Measurements from ENCODE around the gene TRIOBP. TPM values are rescaled to one million over a fixed set of nuclear protein-coding genes. Genes with fewer than 3 reads are reported as not detected.

The TRIOBP gene
- total and polyA plus RNA-seq, 2 of the 13 experiments (the other 11 are each of a cell fraction or from before 2014, with no cell fraction given) = 6.1 to 15.4 TPM

DNA sequence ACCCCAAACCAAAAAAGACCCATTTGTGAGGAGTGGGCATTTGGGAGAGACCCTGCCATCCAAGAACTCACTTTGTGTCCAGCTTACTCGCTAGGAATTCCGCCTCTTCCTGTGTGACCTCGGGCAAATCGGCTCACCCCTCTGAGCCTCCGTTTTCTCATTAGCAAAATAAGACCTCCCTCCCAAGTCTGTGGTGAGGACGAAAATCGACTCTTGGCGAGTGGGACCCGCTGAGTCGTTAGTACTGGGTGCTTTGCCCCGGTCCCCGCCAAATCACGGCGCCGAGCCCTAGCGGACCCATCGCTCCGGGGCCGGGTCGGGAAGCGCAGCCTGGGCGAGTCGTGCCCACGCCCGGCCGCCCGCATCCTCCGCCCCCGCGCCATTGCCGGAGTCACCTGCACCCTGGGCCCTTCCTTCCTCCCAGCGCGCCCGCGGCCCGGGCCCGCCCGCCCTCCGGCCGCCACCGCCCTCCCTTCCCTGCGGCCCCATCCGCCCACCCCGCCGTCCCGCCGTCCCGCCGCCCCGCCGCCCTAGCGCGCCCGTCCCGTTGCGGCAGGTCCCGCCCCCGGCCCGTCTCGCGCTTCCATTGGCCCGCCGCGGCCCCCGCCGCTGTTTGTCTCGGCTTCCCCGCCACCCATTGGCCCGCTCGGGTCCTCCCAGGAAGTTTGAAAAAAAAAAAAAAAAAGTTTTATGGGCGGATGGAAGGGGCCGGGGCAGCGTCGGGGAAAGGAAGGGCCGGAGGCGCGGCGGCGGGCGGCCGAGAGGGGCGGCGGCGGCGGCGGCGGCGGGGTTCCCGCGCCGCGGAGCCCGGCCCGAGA, 48.9 kb downstream of the TRIOBP start (continued):
- TF ChIP-seq, protein P1, sequence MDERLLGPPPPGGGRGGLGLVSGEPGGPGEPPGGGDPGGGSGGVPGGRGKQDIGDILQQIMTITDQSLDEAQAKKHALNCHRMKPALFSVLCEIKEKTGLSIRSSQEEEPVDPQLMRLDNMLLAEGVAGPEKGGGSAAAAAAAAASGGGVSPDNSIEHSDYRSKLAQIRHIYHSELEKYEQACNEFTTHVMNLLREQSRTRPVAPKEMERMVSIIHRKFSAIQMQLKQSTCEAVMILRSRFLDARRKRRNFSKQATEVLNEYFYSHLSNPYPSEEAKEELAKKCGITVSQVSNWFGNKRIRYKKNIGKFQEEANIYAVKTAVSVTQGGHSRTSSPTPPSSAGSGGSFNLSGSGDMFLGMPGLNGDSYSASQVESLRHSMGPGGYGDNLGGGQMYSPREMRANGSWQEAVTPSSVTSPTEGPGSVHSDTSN (CRISPR knock-in tag; IDR thresholded peaks at IDR 0.05) = peak; percentile 63
- TF ChIP-seq, protein P2, sequence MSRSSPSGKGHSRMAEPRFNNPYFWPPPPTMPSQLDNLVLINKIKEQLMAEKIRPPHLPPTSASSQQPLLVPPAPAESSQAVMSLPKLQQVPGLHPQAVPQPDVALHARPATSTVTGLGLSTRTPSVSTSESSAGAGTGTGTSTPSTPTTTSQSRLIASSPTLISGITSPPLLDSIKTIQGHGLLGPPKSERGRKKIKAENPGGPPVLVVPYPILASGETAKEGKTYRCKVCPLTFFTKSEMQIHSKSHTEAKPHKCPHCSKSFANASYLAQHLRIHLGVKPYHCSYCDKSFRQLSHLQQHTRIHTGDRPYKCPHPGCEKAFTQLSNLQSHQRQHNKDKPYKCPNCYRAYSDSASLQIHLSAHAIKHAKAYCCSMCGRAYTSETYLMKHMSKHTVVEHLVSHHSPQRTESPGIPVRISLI (CRISPR knock-in tag; IDR thresholded peaks at IDR 0.05; ENCODE audit: borderline replicate concordance) = peak; percentile 88
- TF ChIP-seq SMARCC2 (IDR thresholded peaks at IDR 0.05) = no peak
- TF ChIP-seq, protein P3, sequence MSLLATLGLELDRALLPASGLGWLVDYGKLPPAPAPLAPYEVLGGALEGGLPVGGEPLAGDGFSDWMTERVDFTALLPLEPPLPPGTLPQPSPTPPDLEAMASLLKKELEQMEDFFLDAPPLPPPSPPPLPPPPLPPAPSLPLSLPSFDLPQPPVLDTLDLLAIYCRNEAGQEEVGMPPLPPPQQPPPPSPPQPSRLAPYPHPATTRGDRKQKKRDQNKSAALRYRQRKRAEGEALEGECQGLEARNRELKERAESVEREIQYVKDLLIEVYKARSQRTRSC (CRISPR knock-in tag; IDR thresholded peaks at IDR 0.05; ENCODE audit: low read depth) = no peak
- no peak for TF ChIP-seq ZNF24 (IDR thresholded peaks at IDR 0.05)
- TF ChIP-seq, protein P4, sequence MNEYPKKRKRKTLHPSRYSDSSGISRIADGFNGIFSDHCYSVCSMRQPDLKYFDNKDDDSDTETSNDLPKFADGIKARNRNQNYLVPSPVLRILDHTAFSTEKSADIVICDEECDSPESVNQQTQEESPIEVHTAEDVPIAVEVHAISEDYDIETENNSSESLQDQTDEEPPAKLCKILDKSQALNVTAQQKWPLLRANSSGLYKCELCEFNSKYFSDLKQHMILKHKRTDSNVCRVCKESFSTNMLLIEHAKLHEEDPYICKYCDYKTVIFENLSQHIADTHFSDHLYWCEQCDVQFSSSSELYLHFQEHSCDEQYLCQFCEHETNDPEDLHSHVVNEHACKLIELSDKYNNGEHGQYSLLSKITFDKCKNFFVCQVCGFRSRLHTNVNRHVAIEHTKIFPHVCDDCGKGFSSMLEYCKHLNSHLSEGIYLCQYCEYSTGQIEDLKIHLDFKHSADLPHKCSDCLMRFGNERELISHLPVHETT (CRISPR knock-in tag; conservative IDR thresholded peaks at IDR 0.05) = peak; percentile 59; the same call in 1 of the 2 replicates
- TF ChIP-seq GTF2F1 (IDR thresholded peaks at IDR 0.05; ENCODE audit: low read length) = no peak
- TF ChIP-seq ZNF296 (CRISPR knock-in tag; conservative IDR thresholded peaks at IDR 0.05) = no peak
- TF ChIP-seq ZNF766 (CRISPR knock-in tag; IDR thresholded peaks at IDR 0.05; ENCODE audit: borderline replicate concordance) = no peak
- no peak for TF ChIP-seq ZSCAN25 (CRISPR knock-in tag; IDR thresholded peaks at IDR 0.05)
- TF ChIP-seq, protein P5, sequence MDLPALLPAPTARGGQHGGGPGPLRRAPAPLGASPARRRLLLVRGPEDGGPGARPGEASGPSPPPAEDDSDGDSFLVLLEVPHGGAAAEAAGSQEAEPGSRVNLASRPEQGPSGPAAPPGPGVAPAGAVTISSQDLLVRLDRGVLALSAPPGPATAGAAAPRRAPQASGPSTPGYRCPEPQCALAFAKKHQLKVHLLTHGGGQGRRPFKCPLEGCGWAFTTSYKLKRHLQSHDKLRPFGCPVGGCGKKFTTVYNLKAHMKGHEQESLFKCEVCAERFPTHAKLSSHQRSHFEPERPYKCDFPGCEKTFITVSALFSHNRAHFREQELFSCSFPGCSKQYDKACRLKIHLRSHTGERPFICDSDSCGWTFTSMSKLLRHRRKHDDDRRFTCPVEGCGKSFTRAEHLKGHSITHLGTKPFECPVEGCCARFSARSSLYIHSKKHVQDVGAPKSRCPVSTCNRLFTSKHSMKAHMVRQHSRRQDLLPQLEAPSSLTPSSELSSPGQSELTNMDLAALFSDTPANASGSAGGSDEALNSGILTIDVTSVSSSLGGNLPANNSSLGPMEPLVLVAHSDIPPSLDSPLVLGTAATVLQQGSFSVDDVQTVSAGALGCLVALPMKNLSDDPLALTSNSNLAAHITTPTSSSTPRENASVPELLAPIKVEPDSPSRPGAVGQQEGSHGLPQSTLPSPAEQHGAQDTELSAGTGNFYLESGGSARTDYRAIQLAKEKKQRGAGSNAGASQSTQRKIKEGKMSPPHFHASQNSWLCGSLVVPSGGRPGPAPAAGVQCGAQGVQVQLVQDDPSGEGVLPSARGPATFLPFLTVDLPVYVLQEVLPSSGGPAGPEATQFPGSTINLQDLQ (CRISPR knock-in tag; IDR thresholded peaks at IDR 0.05) = 0 out of 2 replicates have a peak, but pooled peaks have one; percentile 36
- TF ChIP-seq ELF3 (CRISPR knock-in tag; IDR thresholded peaks at IDR 0.05) = 0 out of 2 replicates have a peak, but pooled peaks have one; percentile 34
- TF ChIP-seq, protein P6, sequence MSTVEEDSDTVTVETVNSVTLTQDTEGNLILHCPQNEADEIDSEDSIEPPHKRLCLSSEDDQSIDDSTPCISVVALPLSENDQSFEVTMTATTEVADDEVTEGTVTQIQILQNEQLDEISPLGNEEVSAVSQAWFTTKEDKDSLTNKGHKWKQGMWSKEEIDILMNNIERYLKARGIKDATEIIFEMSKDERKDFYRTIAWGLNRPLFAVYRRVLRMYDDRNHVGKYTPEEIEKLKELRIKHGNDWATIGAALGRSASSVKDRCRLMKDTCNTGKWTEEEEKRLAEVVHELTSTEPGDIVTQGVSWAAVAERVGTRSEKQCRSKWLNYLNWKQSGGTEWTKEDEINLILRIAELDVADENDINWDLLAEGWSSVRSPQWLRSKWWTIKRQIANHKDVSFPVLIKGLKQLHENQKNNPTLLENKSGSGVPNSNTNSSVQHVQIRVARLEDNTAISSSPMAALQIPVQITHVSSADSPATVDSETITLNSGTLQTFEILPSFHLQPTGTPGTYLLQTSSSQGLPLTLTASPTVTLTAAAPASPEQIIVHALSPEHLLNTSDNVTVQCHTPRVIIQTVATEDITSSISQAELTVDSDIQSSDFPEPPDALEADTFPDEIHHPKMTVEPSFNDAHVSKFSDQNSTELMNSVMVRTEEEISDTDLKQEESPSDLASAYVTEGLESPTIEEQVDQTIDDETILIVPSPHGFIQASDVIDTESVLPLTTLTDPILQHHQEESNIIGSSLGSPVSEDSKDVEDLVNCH (CRISPR knock-in tag; IDR thresholded peaks at IDR 0.05) = no peak
- TF ChIP-seq ZFY (CRISPR knock-in tag; IDR thresholded peaks at IDR 0.05) = peak; percentile 64; the same call in 1 of the 2 replicates
